SK-N-SH (cell line): ENCODE results near the gene CNGA4. TPM values are rescaled to one million over a fixed set of nuclear protein-coding genes. Genes with fewer than 3 reads are reported as not detected.

Experiments used
- CTCF ChIA-PET: fragments of 300-600, 350-600 bp; formaldehyde crosslinking; extraction: SDS; loops from one replicate; lab custom pipeline; 2021; lab: Yijun Ruan, JAX
- POLR2A ChIA-PET: fragments of 350-600 bp; sonication (Branson Sonifier 250); formaldehyde crosslinking; extraction: SDS; loops from one replicate; lab custom pipeline; 2020; ENCODE audit warnings: antibody characterized with exemption, inconsistent platforms; lab: Yijun Ruan, JAX
- DNase-seq: peaks from one replicate; pipeline ENCODE4 v3.0.0; 2012
- H2AFZ ChIP-seq: fragments of 200-600 bp; sonication (generic); 2 replicates; pipeline ENCODE4 v1.8.1; 2016; ENCODE audit warnings: antibody characterized with exemption, mild to moderate bottlenecking, low read depth
- H3F3A ChIP-seq: fragments of 200-600 bp; sonication (generic); replicated peaks from 2 replicates; pipeline ENCODE3; 2016; ENCODE audit warnings: antibody characterized with exemption, mild to moderate bottlenecking; ENCODE audit not compliant: insufficient read depth
- H3K27ac ChIP-seq, 2 experiments: fragments of 200-500 bp in 1 of 2; fragments of 200-600 bp in 1 of 2; sonication (Bioruptor generic) in 1 of 2; sonication (generic), shearing (Covaris generic) in 1 of 2; 2 replicates each; pipeline versions ENCODE4 v1.5.1 to v1.6.1; 2014 to 2016; ENCODE audit warnings: low read depth in 2 of 2, inconsistent platforms in 1 of 2, low read length in 1 of 2, mild to moderate bottlenecking in 1 of 2, mixed read lengths in 1 of 2
- H3K27me3 ChIP-seq: fragments of 200-600 bp; sonication (generic), shearing (Covaris generic); 2 replicates; pipeline ENCODE4 v1.6.1; 2016; ENCODE audit warnings: mixed run types; ENCODE audit not compliant: insufficient read depth
- H3K36me3 ChIP-seq, 2 experiments: fragments of 200-500 bp in 1 of 2; fragments of 200-600 bp in 1 of 2; sonication (Bioruptor generic) in 1 of 2; sonication (generic) in 1 of 2; replicated peaks in 1 of 2; 2 replicates each; pipeline versions ENCODE3 to v1.5.1; 2014 to 2016; ENCODE audit warnings: low read length in 1 of 2, mild to moderate bottlenecking in 1 of 2; ENCODE audit not compliant: insufficient read depth in 2 of 2, control insufficient read depth in 1 of 2
- H3K4me1 ChIP-seq, 2 experiments: fragments of 200-500 bp in 1 of 2; fragments of 200-600 bp in 1 of 2; sonication (Bioruptor generic) in 1 of 2; sonication (generic), shearing (Covaris generic) in 1 of 2; 2 replicates each; pipeline versions ENCODE4 v1.5.1 to v1.6.1; 2014 to 2016; ENCODE audit warnings: low read depth in 1 of 2, low read length in 1 of 2, mixed run types in 1 of 2; ENCODE audit not compliant: insufficient read depth in 2 of 2, control insufficient read depth in 1 of 2
- H3K4me2 ChIP-seq: fragments of 200-600 bp; sonication (generic), shearing (Covaris generic); 2 replicates; pipeline ENCODE4 v1.6.1; 2017; ENCODE audit warnings: mixed run types
- H3K4me3 ChIP-seq, 2 experiments: fragments of 200-500 bp in 1 of 2; fragments of 200-600 bp in 1 of 2; sonication (Bioruptor generic) in 1 of 2; sonication (generic), shearing (Covaris generic) in 1 of 2; 2 replicates each; pipeline versions ENCODE4 v1.5.1 to v1.8.1; 2014 to 2016; ENCODE audit warnings: low read depth in 2 of 2, inconsistent platforms in 1 of 2, low read length in 1 of 2, mild to moderate bottlenecking in 1 of 2, mixed read lengths in 1 of 2, moderate library complexity in 1 of 2
- H3K79me2 ChIP-seq: fragments of 200-600 bp; sonication (generic); 2 replicates; pipeline ENCODE4 v1.8.1; 2017; ENCODE audit warnings: mild to moderate bottlenecking; ENCODE audit not compliant: insufficient read depth
- H3K9ac ChIP-seq: fragments of 200-600 bp; sonication (generic); 2 replicates; pipeline ENCODE4 v1.6.1; 2017; ENCODE audit warnings: mixed run types
- H3K9me2 ChIP-seq: fragments of 200-600 bp; sonication (generic); 2 replicates; pipeline ENCODE4 v1.6.1; 2017; ENCODE audit warnings: mixed run types
- H3K9me3 ChIP-seq: fragments of 200-600 bp; sonication (generic); 2 replicates; pipeline ENCODE4 v1.6.1; 2017; ENCODE audit warnings: mixed run types, mild to moderate bottlenecking, moderate library complexity
- H4K20me1 ChIP-seq: fragments of 200-600 bp; sonication (generic); 2 replicates; pipeline ENCODE4 v1.6.1; 2017; ENCODE audit warnings: mild to moderate bottlenecking, mixed run types; ENCODE audit not compliant: insufficient read depth
- EP300 ChIP-seq, 2 experiments: IDR thresholded peaks; 2 replicates each; pipeline versions ENCODE4 v1.4.0 to v1.6.1; 2012; ENCODE audit warnings: borderline replicate concordance in 1 of 2, low read depth in 1 of 2, low read length in 1 of 2
- FOSL2 ChIP-seq: IDR thresholded peaks from 2 replicates; pipeline ENCODE4 v1.4.0; 2012; ENCODE audit warnings: low read depth, mild to moderate bottlenecking, moderate library complexity, borderline replicate concordance
- NFIC ChIP-seq: IDR thresholded peaks from 2 replicates; pipeline ENCODE4 v1.4.0; 2012; ENCODE audit warnings: borderline replicate concordance
- RCOR1 ChIP-seq: fragments of 150-350 bp; IDR thresholded peaks from 2 replicates; pipeline ENCODE4 v1.6.1; 2017; ENCODE audit warnings: antibody characterized with exemption, low read length
- SIN3A ChIP-seq: IDR thresholded peaks from 2 replicates; pipeline ENCODE4 v1.6.1; 2012; ENCODE audit warnings: low read depth, mild to moderate bottlenecking, low read length, moderate library complexity, borderline replicate concordance
- TAF1 ChIP-seq: IDR thresholded peaks from 2 replicates; pipeline ENCODE4 v1.6.1; 2012; ENCODE audit warnings: low read depth, mild to moderate bottlenecking, low read length, moderate library complexity, borderline replicate concordance
- TCF12 ChIP-seq: IDR thresholded peaks from 2 replicates; pipeline ENCODE4 v1.4.0; 2012
- YY1 ChIP-seq: IDR thresholded peaks from 2 replicates; pipeline ENCODE4 v1.4.0; 2012; ENCODE audit warnings: low read depth, mild to moderate bottlenecking
- WGBS: methylation state at CpG from one replicate; pipeline ENCODE4 v1.1.6; 2017; ENCODE audit warnings: low lambda C conversion rate; 5-methylcytosine and 5-hydroxymethylcytosine counted together
- polyA plus RNA-seq, 3 experiments: library from polyadenylated mRNA; depleted of rRNA; stranded (reverse); fragments of >200 nt; gene quantifications; 2 replicates each; pipeline ENCODE4 v1.2.3, GENCODE V29; 2012
- TF ChIP-seq, protein P1 (sequence below): IDR thresholded peaks from 2 replicates; pipeline ENCODE4 v1.4.0; 2012; ENCODE audit warnings: low read depth
- TF ChIP-seq, protein P2 (sequence below): fragments of 150-350 bp; IDR thresholded peaks from 2 replicates; pipeline ENCODE4 v1.6.1; 2016; ENCODE audit warnings: mild to moderate bottlenecking, low read depth, low read length
- TF ChIP-seq, protein P3 (sequence below): IDR thresholded peaks from 2 replicates; pipeline ENCODE4 v1.4.0; 2012; ENCODE audit warnings: low read depth, borderline replicate concordance

The CNGA4 gene
- polyA plus RNA-seq, 1 of the 3 experiments (the other 2 are of a cell fraction), result 0.13 TPM

DNA sequence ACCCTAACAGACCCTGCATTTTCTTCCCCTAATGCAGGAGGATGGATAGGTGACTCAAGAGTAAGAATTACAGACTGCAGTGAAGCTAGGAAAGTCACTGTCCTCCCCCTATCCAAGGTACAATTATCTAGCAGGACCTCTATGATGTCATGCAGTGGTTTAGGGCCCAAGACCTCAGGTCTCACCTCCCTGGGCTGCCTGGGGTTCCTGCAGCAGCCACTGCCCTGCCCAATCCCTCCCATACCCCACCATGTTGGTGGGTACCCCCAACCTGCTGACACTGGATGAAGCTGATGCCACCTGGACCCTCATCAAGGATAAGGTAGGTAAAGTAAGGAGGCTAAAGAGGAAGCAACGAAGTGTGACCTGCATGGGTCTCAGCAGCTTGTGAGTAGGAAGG lies 33.5 kb upstream of the CNGA4 start, which contains the start of gene C11orf42:
C11orf42 (plus strand) TSS at position 192 of the 400 bp plus-strand sequence; CDS start at position 251, 59 bp downstream.
- H3K4me2 ChIP-seq, result no peak within 1 kb of the TSS
- no peak within 1 kb of the TSS for H3K9ac ChIP-seq
- no peak within 1 kb of the TSS for H3K4me3 ChIP-seq
- 84% methylated on average over 1 of the region's 1 CpG for WGBS
- H3K4me1 ChIP-seq, result no peaks in the 10 kb centered on the region
- H3K27ac ChIP-seq, result no peak within 1 kb of the TSS
- TF ChIP-seq TCF12 (no peak), RCOR1 (no peak)
- TF ChIP-seq, all 33 proteins: peak for 0
- Histone ChIP-seq H3K36me3 (peaks cover 6 to 20% of the 10 kb centered on the region in 2 experiments), H3K9me2 (no peaks in the 10 kb centered on the region), H4K20me1 (no peaks in the 10 kb centered on the region), H2AFZ (no peak within 1 kb of the TSS), H3K79me2 (no peaks in the 10 kb centered on the region), H3K27me3 (no peaks in the 10 kb centered on the region), H3F3A (no peaks in the 10 kb centered on the region), H3K9me3 (no peaks in the 10 kb centered on the region)
- no peak for DNase-seq
- CTCF ChIA-PET, result interaction anchor here (1.2 kb wide), 1 partner anchor 149 kb away, joined by 4 read pairs; no protein-coding TSS in a partner anchor
- POLR2A ChIA-PET, result no interaction called here

DNA sequence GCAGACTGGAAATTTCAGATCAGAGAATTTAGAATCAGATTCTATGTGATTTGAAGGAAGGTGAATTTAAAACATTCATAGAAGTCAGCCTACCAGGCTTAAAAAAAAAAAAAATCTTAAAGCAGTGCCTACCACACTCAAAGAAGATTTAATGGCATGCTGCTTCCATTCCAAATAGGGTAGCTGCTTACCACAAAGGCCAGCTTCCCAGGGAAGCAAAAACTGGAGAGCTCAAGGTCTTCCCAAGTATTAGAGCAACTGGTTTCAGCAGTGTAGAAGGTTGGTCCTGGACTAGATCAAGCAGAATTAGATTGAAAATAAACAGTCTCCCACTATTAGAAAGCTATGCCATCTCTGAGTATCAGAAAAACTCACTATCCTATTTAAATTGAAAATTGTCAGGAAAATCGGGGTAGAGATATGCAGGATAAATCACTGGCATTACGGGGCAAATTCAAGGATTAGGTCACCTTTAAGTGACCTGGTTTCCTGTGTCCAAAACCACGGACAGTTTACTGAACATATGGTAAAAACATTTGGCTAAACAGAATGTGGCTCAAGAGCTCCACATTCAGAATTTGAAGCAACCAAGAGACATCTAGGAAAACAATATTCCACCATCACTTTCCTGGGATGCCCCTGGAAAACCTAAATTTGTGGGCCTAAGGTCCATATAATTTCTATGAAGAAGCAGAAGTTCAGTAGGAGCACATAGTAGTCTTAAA lies 32.3 kb upstream of the CNGA4 start:
- Histone ChIP-seq H4K20me1 (no peaks in the 10 kb centered on the region), H3K36me3 (peaks cover 6 to 31% of the 10 kb centered on the region in 2 experiments), H3K9me2 (no peaks in the 10 kb centered on the region), H3K9ac (no peak overlapping the region), H3K4me2 (no peak overlapping the region), H3K4me1 (no peaks in the 10 kb centered on the region), H3K27me3 (no peaks in the 10 kb centered on the region), H3K9me3 (no peaks in the 10 kb centered on the region), H3K4me3 (no peak overlapping the region), H2AFZ (no peak overlapping the region), H3K27ac (no peak overlapping the region), H3F3A (no peaks in the 10 kb centered on the region), H3K79me2 (no peaks in the 10 kb centered on the region)
- no peak for DNase-seq
- POLR2A ChIA-PET, result no interaction called here
- WGBS, result 89% methylated on average over 3 of the region's 3 CpGs
- TF ChIP-seq, protein P1, sequence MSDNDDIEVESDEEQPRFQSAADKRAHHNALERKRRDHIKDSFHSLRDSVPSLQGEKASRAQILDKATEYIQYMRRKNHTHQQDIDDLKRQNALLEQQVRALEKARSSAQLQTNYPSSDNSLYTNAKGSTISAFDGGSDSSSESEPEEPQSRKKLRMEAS, result no peak
- no peak for TF ChIP-seq FOSL2
- CTCF ChIA-PET, result interaction anchor here (1.2 kb wide), 1 partner anchor 147 kb away, joined by 4 read pairs; no protein-coding TSS in a partner anchor

DNA sequence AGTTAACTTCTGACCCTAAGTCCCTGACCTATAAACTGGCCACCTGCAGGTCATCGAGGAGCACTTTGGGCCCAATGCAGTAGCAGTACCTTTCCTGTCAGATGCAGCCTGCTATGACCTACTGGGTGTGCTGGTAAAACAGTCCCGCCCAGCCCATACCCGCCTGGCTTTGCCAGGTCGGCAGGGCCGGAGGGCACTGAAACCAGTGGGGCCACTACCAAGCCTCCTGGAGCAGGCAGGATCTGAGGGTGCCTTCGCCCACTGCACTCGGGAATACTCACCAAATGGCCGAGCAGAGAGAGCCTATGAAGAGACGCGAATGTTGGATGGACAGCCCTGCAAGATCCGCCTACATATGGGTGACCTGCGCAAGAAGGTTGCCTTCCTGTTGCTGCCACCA lies 29.1 kb upstream of the CNGA4 start:
- Histone ChIP-seq H3K36me3 (peaks cover 23 to 54% of the 10 kb centered on the region in 2 experiments), H3K9ac (no peak overlapping the region), H3K9me2 (no peaks in the 10 kb centered on the region), H3K79me2 (no peaks in the 10 kb centered on the region), H4K20me1 (no peaks in the 10 kb centered on the region), H3K4me3 (no peak overlapping the region), H3K9me3 (no peaks in the 10 kb centered on the region), H3K4me2 (no peak overlapping the region), H3K27ac (no peak overlapping the region), H2AFZ (no peak overlapping the region), H3K4me1 (no peaks in the 10 kb centered on the region), H3K27me3 (no peaks in the 10 kb centered on the region), H3F3A (no peaks in the 10 kb centered on the region)
- WGBS, result 96% methylated on average over 9 of the region's 12 CpGs
- ChIA-PET CTCF (no interaction called here), POLR2A (no interaction called here)
- DNase-seq, result no peak
- TF ChIP-seq RCOR1, result no peak
- TF ChIP-seq YY1, result no peak
- TF ChIP-seq SIN3A, result no peak
- no peak for TF ChIP-seq TAF1
- TF ChIP-seq EP300 (IDR thresholded peaks at IDR 0.05; ENCODE audit: borderline replicate concordance in 1 of 2, low read depth in 1 of 2, low read length in 1 of 2), result no peak
- no peak for TF ChIP-seq NFIC
- TF ChIP-seq, protein P2, sequence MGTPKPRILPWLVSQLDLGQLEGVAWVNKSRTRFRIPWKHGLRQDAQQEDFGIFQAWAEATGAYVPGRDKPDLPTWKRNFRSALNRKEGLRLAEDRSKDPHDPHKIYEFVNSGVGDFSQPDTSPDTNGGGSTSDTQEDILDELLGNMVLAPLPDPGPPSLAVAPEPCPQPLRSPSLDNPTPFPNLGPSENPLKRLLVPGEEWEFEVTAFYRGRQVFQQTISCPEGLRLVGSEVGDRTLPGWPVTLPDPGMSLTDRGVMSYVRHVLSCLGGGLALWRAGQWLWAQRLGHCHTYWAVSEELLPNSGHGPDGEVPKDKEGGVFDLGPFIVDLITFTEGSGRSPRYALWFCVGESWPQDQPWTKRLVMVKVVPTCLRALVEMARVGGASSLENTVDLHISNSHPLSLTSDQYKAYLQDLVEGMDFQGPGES, result no peak
- TF ChIP-seq, protein P3, sequence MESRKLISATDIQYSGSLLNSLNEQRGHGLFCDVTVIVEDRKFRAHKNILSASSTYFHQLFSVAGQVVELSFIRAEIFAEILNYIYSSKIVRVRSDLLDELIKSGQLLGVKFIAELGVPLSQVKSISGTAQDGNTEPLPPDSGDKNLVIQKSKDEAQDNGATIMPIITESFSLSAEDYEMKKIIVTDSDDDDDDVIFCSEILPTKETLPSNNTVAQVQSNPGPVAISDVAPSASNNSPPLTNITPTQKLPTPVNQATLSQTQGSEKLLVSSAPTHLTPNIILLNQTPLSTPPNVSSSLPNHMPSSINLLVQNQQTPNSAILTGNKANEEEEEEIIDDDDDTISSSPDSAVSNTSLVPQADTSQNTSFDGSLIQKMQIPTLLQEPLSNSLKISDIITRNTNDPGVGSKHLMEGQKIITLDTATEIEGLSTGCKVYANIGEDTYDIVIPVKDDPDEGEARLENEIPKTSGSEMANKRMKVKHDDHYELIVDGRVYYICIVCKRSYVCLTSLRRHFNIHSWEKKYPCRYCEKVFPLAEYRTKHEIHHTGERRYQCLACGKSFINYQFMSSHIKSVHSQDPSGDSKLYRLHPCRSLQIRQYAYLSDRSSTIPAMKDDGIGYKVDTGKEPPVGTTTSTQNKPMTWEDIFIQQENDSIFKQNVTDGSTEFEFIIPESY, result no peak
- TF ChIP-seq, all 33 proteins: peak for 0
